Ishikawa (cell line): ENCODE data around the gene LRP1-AS.

Source experiments
- CEBPB ChIP-seq: IDR thresholded peaks from 2 replicates; pipeline ENCODE4 v1.6.1; 2012
- CREB1 ChIP-seq: IDR thresholded peaks from 2 replicates; pipeline ENCODE4 v1.6.1; 2012; ENCODE audit warnings: low read depth
- EGR1 ChIP-seq: IDR thresholded peaks from 2 replicates; pipeline ENCODE4 v1.6.1; 2012
- EP300 ChIP-seq: IDR thresholded peaks from 2 replicates; pipeline ENCODE4 v1.6.1; 2012; ENCODE audit warnings: borderline replicate concordance
- FOXM1 ChIP-seq: IDR thresholded peaks from 2 replicates; pipeline ENCODE4 v1.6.1; 2012; ENCODE audit warnings: low read depth, borderline replicate concordance
- MAX ChIP-seq: IDR thresholded peaks from 2 replicates; pipeline ENCODE4 v1.6.1; 2012
- NFIC ChIP-seq: IDR thresholded peaks from 2 replicates; pipeline ENCODE4 v1.6.1; 2012
- RAD21 ChIP-seq: IDR thresholded peaks from 2 replicates; pipeline ENCODE4 v1.6.1; 2012; ENCODE audit warnings: low read depth
- REST ChIP-seq: IDR thresholded peaks from 2 replicates; pipeline ENCODE4 v1.6.1; 2012; ENCODE audit warnings: low read depth, mild to moderate bottlenecking
- TAF1 ChIP-seq: IDR thresholded peaks from 2 replicates; pipeline ENCODE4 v1.6.1; 2012; ENCODE audit warnings: low read depth, mild to moderate bottlenecking
- TCF12 ChIP-seq: IDR thresholded peaks from 2 replicates; pipeline ENCODE4 v1.6.1; 2012; ENCODE audit warnings: low read depth
- TEAD4 ChIP-seq: IDR thresholded peaks from 2 replicates; pipeline ENCODE4 v1.6.1; 2012
- USF1 ChIP-seq: IDR thresholded peaks from 2 replicates; pipeline ENCODE4 v1.6.1; 2012
- YY1 ChIP-seq: IDR thresholded peaks from 2 replicates; pipeline ENCODE4 v1.6.1; 2012; ENCODE audit warnings: low read depth
- ZBTB7A ChIP-seq: IDR thresholded peaks from 2 replicates; pipeline ENCODE4 v1.6.1; 2012; ENCODE audit warnings: low read depth

LRP1-AS gene

DNA sequence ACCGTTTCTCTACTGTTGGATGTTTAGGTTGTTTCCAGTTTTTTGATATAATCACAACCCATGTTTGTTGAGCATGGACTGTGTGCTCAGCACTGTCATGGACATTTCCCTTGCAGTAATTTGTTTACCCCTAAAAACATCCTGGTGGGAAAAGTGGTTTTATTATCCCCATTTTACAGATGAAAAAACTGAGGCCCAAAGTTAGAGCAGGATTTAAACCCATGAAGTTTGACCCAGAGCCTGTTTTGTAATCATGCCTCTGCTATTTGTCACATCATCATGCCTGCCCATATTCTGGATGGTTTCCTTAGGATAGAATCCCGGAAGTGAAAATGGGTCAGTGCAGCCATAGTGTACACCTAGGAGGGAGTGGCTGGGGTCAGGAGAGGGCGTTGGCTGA, 17.0 kb upstream of the LRP1-AS start:
- TF ChIP-seq YY1: no peak
- TF ChIP-seq FOXM1: no peak
- TF ChIP-seq NFIC: no peak
- TF ChIP-seq RAD21: no peak
- no peak for TF ChIP-seq EGR1
- no peak for TF ChIP-seq TCF12

DNA sequence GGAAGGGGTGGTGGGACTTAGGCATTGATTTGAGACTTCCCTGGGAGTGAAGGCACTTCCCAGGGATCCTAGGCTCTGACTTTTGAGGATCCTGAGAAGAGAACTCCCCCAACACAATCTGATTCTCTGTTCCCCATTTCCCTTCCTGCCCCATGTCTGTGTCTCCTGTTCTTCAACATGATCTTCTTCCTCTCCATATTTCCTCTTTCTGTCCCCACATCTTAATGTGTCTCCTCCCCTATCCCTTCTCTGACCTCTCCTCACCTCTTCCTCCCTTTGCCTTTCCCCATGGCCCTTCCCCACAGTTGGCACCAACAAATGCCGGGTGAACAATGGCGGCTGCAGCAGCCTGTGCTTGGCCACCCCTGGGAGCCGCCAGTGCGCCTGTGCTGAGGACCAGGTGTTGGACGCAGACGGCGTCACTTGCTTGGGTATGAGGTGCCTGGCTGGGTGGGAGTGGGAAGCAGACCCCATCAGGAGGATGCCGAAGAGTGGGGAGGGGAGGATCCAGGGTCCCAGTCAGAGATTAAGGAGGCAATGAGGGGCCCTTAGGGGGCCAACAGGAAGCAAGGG, 15.2 kb upstream of the LRP1-AS start:
- TF ChIP-seq CEBPB (no peak), TCF12 (no peak), TEAD4 (no peak), FOXM1 (no peak), REST (no peak), USF1 (no peak), NFIC (no peak), EP300 (no peak), TAF1 (no peak), RAD21 (no peak), YY1 (no peak), CREB1 (no peak), ZBTB7A (no peak), EGR1 (no peak), MAX (no peak)

DNA sequence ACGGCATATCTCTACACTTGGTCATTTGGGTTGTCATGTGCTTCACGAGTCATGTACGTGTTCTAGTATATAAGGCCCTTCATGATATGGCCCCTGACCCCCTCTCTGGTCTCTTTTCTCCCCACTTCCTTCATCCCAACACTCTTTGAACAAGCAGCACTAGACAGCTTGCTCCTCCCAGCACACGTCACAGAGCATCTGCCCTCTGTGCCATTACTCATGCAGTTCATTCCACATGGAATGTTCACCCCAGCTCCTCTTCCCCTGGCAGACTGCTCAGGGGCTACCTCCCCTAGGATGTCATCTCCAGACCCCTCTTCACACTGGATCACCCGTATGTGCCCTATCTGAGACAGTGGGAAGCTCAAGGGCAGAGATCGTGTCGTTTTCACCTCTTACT, 14.1 kb upstream of the LRP1-AS start:
- TF ChIP-seq TCF12 (no peak), TEAD4 (no peak), YY1 (no peak), TAF1 (no peak), FOXM1 (no peak), RAD21 (no peak), MAX (no peak), EGR1 (no peak), USF1 (no peak), REST (no peak), ZBTB7A (no peak), NFIC (no peak), EP300 (no peak), CEBPB (no peak), CREB1 (no peak)

- no peak for TF ChIP-seq CEBPB
- no peak for TF ChIP-seq REST
- no peak for TF ChIP-seq RAD21
- no peak for TF ChIP-seq TCF12
- no peak for TF ChIP-seq FOXM1
- TF ChIP-seq USF1: no peak
- no peak for TF ChIP-seq EP300
- TF ChIP-seq CREB1: no peak
Measured at GRCh38 chr12:57160741-57161140, 13.3 kb upstream of the LRP1-AS start.

DNA sequence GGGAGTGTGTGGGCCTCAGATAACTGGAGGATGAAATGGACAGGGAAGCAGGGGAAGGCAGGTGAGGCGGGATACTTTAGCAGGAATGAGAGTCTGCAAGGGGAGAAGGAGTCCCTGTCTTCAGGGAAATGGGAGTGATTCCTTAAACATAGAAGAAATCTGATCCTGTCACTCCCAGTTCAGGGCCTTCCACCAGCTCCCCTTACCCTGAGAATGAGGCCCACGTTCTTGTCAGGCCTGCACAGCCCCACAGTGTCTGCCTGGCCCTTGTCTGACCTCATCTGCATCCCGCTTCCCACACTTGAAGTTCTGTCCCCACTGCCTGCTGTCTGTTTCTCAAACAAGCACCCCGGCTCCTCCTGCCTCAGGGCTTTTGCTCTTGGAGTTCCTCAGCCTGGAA, 12.6 kb upstream of the LRP1-AS start:
- TF ChIP-seq EGR1 (no peak), FOXM1 (no peak), CEBPB (no peak), TEAD4 (no peak), MAX (no peak), NFIC (no peak), YY1 (no peak), EP300 (no peak), RAD21 (no peak), REST (no peak), TAF1 (no peak), USF1 (no peak), CREB1 (no peak), ZBTB7A (no peak), TCF12 (no peak)
